Measurements from ENCODE around the gene TWIST2. TPM values are rescaled to one million over a fixed set of nuclear protein-coding genes. Genes with fewer than 3 reads are reported as not detected.
A peak's percentile ranks its signal among the peaks of the same experiment; 100 is the strongest.

TWIST2 gene
- polyA plus RNA-seq, 1 experiment: 127 TPM

DNA sequence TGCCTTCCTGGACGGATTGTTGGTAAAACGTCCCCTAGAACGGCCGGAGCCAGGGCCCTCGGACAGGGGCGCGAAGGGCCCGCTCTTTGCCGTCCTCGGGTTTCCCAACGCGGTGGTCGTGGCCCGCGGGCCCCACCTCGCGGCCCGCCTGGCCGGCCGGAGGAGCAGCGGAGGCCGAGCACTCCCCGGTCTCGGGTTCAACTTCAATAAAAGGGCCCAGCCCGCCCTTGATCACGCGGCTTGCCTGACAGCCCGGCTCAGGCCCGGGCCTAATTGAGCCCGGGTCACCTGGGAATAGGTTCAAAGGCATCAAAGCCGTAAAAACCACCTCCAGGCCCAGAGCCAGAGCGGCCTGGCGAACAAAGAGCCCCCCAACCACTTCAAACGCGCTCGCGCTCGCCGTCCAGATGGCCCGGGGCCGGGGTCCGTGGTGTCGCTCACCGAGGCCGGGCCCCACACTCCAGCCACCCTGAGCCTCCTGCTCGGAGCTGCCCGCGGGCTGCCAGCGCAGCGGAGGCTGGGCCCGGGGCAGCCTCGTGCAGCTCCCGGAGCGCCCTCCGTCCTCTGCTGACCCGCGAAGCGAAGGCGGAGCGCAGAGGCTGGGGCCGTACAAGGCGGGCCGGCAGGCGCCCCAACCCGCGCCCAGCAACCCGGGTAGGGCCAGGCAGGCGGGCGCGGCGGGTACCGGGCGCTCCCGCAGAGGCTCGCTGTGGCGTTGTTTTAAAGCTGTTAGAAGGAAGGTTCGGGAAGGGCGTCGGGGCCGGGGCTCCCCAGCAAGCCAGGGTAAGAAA lies 1.1 kb upstream of the TWIST2 start:
- no peaks in the 10 kb centered on the region for H3K27me3 ChIP-seq (ENCODE audit: control insufficient read depth, insufficient read depth, low read length)
- ChIA-PET CTCF (interaction anchor here (0.8 to 8.5 kb wide), 6 partner anchors 28 to 477 kb away, joined by 3 to 84 read pairs (median 8); no protein-coding TSS in a partner anchor), POLR2A (interaction anchor here (0.6 to 1.8 kb wide), 3 partner anchors 16 to 186 kb away, joined by 3 to 7 read pairs (median 3); no protein-coding TSS in a partner anchor)
- H3K4me3 ChIP-seq (ENCODE audit: low read depth, low read length): peak overlapping the region; percentile 76
- no peak for DNase-seq (ENCODE audit: low read depth)
- TF ChIP-seq, protein P1, sequence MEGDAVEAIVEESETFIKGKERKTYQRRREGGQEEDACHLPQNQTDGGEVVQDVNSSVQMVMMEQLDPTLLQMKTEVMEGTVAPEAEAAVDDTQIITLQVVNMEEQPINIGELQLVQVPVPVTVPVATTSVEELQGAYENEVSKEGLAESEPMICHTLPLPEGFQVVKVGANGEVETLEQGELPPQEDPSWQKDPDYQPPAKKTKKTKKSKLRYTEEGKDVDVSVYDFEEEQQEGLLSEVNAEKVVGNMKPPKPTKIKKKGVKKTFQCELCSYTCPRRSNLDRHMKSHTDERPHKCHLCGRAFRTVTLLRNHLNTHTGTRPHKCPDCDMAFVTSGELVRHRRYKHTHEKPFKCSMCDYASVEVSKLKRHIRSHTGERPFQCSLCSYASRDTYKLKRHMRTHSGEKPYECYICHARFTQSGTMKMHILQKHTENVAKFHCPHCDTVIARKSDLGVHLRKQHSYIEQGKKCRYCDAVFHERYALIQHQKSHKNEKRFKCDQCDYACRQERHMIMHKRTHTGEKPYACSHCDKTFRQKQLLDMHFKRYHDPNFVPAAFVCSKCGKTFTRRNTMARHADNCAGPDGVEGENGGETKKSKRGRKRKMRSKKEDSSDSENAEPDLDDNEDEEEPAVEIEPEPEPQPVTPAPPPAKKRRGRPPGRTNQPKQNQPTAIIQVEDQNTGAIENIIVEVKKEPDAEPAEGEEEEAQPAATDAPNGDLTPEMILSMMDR (IDR thresholded peaks at IDR 0.05; ENCODE audit: insufficient read depth, low read depth, low read length): peak; percentile 22; the same call in 1 of the 2 replicates
- H3K36me3 ChIP-seq (ENCODE audit: control insufficient read depth, insufficient read depth, low read length): peaks cover 13% of the 10 kb centered on the region

DNA sequence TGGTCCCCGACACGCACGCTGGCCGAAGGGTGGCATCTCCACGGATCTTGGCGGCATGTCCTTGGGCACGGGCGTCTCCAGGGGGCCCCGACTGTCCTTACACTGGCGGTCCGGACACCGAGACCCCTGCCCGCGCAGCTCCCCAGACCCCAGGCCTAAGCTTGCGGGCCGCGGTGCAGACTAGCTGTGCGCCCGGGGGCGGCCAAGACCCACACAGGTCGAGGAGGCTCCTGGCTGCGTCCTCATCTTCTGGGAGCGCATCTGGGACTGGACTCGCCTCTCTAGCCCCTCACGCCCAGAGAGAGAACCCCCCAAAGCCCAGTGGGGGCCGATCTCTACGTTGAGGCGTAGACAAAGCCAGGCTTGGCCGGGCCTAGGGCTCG lies 475 bp upstream of the TWIST2 start:
- H3K4me3 ChIP-seq (ENCODE audit: low read depth, low read length): peak overlapping the region; percentile 76
- ChIA-PET CTCF (interaction anchor here (0.7 to 8.5 kb wide), 11 partner anchors 10 to 478 kb away, joined by 3 to 84 read pairs (median 4); no protein-coding TSS in a partner anchor), POLR2A (interaction anchor here (0.6 to 1.8 kb wide), 6 partner anchors 16 to 186 kb away, joined by 3 to 7 read pairs (median 4); no protein-coding TSS in a partner anchor)
- H3K27me3 ChIP-seq (ENCODE audit: control insufficient read depth, insufficient read depth, low read length): no peaks in the 10 kb centered on the region
- DNase-seq (ENCODE audit: low read depth): no peak
- TF ChIP-seq, protein P1 (IDR thresholded peaks at IDR 0.05; ENCODE audit: insufficient read depth, low read depth, low read length): no peak
- peaks cover 13% of the 10 kb centered on the region for H3K36me3 ChIP-seq (ENCODE audit: control insufficient read depth, insufficient read depth, low read length)

DNA sequence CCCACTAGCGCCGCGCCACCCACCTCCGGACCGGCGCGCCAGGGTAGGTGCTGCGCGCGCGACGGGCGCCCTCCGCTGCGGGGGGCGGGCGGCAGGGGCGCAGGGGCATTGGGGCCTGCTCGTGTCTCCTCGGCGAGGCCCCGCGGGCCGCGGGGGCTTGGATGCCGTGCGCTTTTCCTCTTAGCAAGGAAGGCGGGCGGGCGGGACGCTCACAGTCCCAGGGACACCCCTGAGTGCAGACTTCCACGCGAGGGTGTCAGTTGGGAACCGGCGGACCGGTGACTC lies 748 bp downstream of the TWIST2 start:
- peak overlapping the region; percentile 100 for H3K4me3 ChIP-seq (ENCODE audit: low read depth, low read length)
- TF ChIP-seq, protein P1 (IDR thresholded peaks at IDR 0.05; ENCODE audit: insufficient read depth, low read depth, low read length): no peak
- ChIA-PET POLR2A (interaction anchor here (0.9 to 1.8 kb wide), 4 partner anchors 58 to 164 kb away, joined by 3 to 7 read pairs (median 4); no protein-coding TSS in a partner anchor), CTCF (interaction anchor here (1.2 to 8.5 kb wide), 3 partner anchors 26 to 62 kb away, joined by 4 to 84 read pairs (median 10); no protein-coding TSS in a partner anchor)
- peaks cover 13% of the 10 kb centered on the region for H3K36me3 ChIP-seq (ENCODE audit: control insufficient read depth, insufficient read depth, low read length)
- DNase-seq (ENCODE audit: low read depth): no peak
- no peaks in the 10 kb centered on the region for H3K27me3 ChIP-seq (ENCODE audit: control insufficient read depth, insufficient read depth, low read length)

DNA sequence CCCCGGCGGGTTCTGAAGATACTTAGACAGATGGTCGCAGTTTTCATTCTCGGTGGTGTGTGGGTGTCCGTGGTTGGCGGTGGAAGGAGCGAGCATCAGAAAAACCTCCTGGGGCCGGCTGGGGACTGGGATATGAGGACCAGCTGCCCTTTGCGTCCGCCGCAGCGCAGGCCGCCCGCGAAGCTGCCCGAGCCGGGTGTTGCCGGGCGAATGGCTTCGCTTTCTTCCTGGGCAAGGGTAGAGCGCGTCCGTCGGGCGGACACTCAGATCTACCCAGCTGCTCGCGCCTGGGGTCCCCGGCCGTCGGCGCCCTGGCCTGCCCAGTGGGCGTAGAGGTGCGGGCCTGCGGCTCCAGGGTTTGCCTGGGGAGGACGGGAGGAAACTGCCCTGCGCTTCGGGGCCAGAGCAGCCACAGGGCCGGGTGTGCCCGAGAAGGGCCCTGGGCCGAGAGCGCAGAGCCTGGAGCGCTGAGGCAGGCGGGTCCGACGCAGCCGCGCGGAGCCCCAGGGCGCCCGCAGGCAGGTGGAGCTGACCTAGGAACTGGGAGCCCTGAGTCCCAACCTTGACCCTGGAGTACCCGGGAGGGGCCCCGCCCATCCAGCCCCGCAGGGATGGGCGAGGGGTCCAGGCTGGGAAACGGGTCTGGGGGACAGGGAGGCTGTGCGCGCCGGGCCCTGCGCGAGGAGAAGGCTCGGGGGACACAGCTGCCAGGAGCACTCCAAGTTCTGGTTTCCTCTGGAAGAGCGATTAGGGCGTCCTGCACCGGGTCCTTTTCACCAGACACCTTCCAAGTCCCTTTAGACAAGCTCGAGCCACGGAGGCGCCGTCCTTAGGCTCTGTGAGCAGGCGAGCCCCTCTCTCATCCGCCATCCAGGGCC lies 1.3 kb downstream of the TWIST2 start:
- no peak for DNase-seq (ENCODE audit: low read depth)
- CTCF ChIA-PET: interaction anchor here (1.0 to 8.5 kb wide), 4 partner anchors 26 to 479 kb away, joined by 3 to 84 read pairs (median 12); no protein-coding TSS in a partner anchor
- TF ChIP-seq, protein P1 (IDR thresholded peaks at IDR 0.05; ENCODE audit: insufficient read depth, low read depth, low read length): no peak

More for the DNA sequence above, 1.3 kb downstream of the TWIST2 start:
- Histone ChIP-seq H3K36me3 (ENCODE audit: control insufficient read depth, insufficient read depth, low read length) (peaks cover 13% of the 10 kb centered on the region), H3K4me3 (ENCODE audit: low read depth, low read length) (peak overlapping the region; percentile 100), H3K27me3 (ENCODE audit: control insufficient read depth, insufficient read depth, low read length) (no peaks in the 10 kb centered on the region)
- POLR2A ChIA-PET: interaction anchor here (0.7 to 1.8 kb wide), 4 partner anchors 58 to 164 kb away, joined by 3 to 7 read pairs (median 4); no protein-coding TSS in a partner anchor
